ENCODE results near the gene ZRANB3.
"Not testable (repeated sequence)": the region's sequence is repeated elsewhere in the genome, so short reads cannot be mapped to it uniquely, and the experiment has no call there.

The ZRANB3 gene

DNA sequence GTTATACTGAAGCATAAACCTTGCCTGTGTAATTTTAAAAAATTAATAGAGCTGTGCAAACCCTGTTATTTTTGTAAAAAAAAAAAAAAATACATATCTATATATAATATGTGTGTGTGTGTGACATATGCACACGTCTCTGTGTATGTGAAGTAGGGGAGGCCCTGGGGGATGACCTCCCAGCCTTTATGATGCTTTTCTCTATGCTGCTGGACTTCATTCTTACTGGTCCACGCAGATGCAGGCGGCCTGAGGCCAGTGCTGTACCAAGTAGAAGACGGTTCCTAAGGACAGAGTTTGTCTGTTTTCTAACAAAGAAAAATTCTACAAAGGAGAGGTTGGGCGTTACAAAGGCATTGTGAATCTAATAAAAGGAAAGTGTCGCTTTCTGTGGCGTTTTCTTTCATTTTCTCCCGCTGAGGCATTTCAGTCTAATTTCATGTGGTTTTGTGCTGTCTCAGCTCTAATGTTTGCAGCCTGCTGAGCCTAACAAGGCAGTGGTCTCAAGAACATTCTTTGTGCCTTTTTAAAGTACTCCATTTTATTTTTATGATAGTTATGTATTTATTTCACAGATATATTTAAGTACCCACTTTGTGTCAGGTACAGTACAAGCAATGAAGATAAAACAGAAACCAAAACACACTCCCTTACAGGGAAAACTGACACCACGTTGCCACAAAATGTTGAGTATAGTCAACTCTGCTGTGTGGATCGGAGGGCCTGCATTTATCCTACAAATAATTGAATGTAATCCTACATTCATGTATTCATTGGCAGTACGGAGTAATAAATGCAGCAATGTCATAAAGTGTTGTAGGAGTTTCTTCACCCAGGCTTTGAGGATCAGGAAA lies 360.9 kb downstream of the ZRANB3 start:
- DNase-seq, result no peak

GRCh38 chr2:135168204-135168856 lies 362.7 kb downstream of the ZRANB3 start:
- DNase-seq, result no peak

DNA sequence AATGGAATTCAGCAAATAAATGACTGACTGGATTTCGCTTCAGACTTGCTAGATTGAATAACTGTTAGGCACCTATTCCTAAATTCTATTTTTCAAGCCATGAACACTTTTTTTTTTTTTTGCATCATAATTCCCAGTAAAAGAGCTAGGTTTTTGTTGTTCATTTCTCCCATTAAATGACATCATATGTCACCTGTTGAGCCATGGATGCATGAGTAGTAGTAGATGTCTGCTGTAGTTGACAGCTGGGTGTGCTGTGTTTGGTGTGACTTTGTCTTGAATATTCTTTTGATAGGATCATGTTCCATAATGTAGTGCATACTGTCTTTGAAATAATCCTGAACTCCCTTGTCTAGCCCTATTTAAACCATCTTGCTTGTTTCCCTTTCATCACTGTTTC lies 363.7 kb downstream of the ZRANB3 start:
- no peak for DNase-seq

DNA sequence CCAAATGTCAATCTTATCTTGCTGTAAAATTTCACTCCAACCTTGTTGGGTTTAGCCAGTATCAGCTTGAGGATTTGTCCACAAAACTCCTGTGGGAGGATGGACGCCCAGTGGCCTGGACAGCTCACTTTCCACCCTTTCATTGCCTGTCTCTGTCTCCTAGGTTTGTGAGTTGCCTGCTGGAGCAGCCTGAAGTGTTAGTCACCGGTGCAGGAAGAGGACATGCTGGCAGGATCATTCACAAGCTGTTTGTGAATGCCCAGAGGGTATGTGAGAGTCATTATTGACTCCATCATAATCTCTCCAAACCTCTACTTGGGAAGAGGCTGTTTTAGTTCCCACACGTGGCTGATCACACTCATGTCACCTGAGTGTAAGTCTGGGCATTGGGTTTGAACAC lies 366.6 kb downstream of the ZRANB3 start:
- DNase-seq, result no peak

- no peak for DNase-seq
These were observed 367.1 kb downstream of the ZRANB3 start for GRCh38 chr2:135163901-135164300.

- no peak for DNase-seq
These were observed 367.7 kb downstream of the ZRANB3 start for GRCh38 chr2:135163306-135163705.

- no peak for DNase-seq
These were observed 368.2 kb downstream of the ZRANB3 start for GRCh38 chr2:135162786-135163185.

- no peak for DNase-seq
These were observed 368.6 kb downstream of the ZRANB3 start for GRCh38 chr2:135162377-135162776.

GRCh38 chr2:135159191-135159590 lies 371.8 kb downstream of the ZRANB3 start:
- no peak for DNase-seq

GRCh38 chr2:135157856-135158255 lies 373.2 kb downstream of the ZRANB3 start:
- DNase-seq, result no peak

GRCh38 chr2:135154962-135155361 lies 376.1 kb downstream of the ZRANB3 start:
- DNase-seq, result no peak

- DNase-seq, result no peak
These were observed 378.7 kb downstream of the ZRANB3 start for GRCh38 chr2:135152361-135152760.

GRCh38 chr2:135151615-135152014 lies 379.4 kb downstream of the ZRANB3 start:
- DNase-seq, result no peak

GRCh38 chr2:135150725-135151124 lies 380.3 kb downstream of the ZRANB3 start:
- no peak for DNase-seq

GRCh38 chr2:135149251-135149650 lies 381.8 kb downstream of the ZRANB3 start:
- no peak for DNase-seq

- DNase-seq, result no peak
These were observed 386.7 kb downstream of the ZRANB3 start for GRCh38 chr2:135144343-135144742.

DNA sequence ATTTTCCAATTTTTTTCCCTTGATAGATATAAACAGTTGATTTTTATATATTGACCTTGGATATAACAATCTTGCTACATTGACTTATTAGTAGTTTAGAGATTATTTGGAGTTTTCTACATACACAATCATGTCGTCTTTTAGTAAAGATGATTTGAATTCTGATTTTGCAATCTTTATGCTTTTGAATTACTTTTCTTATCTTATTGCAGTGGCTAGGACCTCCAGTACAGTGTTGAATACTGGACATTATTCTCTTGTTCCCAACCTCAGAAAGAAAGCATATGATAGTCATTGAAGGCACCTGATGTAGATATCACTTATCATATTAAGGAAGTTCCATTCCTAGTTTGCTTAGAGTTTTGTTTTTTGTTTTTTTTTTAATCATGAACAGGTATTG lies 388.7 kb downstream of the ZRANB3 start:
- no peak for DNase-seq

GRCh38 chr2:135140606-135141005 lies 390.4 kb downstream of the ZRANB3 start:
- DNase-seq, result no peak

DNA sequence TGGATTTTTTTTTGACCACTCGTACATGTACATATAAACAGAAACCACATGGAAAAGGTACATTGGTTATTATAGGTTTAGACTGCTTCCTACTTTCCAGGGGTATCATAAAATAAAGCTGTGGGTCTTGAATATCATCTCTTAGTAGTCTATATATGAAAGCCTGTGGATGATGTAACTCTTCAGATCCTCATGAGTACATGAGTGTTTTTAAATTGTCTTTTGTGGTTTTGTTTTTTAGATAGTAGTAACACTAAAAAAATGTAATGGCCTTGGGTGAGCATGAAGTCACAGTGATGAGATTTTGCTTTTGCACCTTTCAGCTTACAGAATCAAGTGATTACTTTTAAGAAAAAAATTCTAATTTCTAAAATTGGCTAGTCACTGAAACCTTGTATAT lies 398.7 kb downstream of the ZRANB3 start:
- no peak for DNase-seq

- no peak for DNase-seq
These were observed 400.3 kb downstream of the ZRANB3 start for GRCh38 chr2:135130751-135131150.

GRCh38 chr2:135125940-135126339 lies 405.1 kb downstream of the ZRANB3 start:
- no peak for DNase-seq

- no peak for DNase-seq
These were observed 405.8 kb downstream of the ZRANB3 start for GRCh38 chr2:135124924-135125886.

- not testable (repeated sequence) for DNase-seq
These were observed 409.4 kb downstream of the ZRANB3 start for GRCh38 chr2:135121658-135122039.

All from effector CD8-positive, alpha-beta T cell (primary cell).